Ovary (tissue), 3 donors: ENCODE data around the gene LSM8.

Source experiments
- CTCF ChIP-seq, 3 donors: fragments of 450-650 bp in 2 of 3; fragments of 200-600 bp in 1 of 3; IDR thresholded peaks; one replicate each; pipeline versions ENCODE4 v1.5.1 to v1.8.0; 2016 to 2022; ENCODE audit warnings: antibody characterized with exemption in 3 of 3, mild to moderate bottlenecking in 1 of 3
- EP300 ChIP-seq: sonication (generic); formaldehyde crosslinking; IDR thresholded peaks from one replicate; pipeline ENCODE4 v1.6.1; 2017; ENCODE audit warnings: antibody characterized with exemption
- donor health status: DM: no; HTN: no; CAD: no.

DNA sequence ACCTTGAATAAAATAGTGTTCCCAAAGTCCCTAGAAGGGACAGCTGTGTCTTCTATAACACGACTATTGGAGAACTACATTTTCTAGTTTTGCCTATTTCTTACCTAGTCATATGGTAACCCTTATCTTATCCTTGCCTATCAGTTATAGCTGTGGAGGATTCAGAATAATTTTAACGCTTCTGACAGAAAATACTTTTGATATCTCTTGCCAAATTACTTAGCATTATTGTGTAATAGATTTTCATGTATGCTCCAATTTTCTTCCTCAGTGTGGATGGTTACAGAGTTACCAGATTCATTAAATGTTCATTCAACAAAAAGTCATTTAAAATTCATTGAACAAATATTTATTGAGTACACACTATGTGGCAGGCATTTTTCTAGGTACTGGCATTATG is 34.6 kb upstream of the LSM8 start:
- TF ChIP-seq EP300, result no peak
- TF ChIP-seq CTCF (IDR thresholded peaks at IDR 0.05), result no peak
